SK-N-SH (cell line): ENCODE measurements around the gene PI4K2A. TPM values are rescaled to one million over a fixed set of nuclear protein-coding genes. Genes with fewer than 3 reads are reported as not detected.

ENCODE experiments used
- CTCF ChIA-PET: fragments of 300-600, 350-600 bp; formaldehyde crosslinking; extraction: SDS; loops from one replicate; lab custom pipeline; 2021; lab: Yijun Ruan, JAX
- POLR2A ChIA-PET: fragments of 350-600 bp; sonication (Branson Sonifier 250); formaldehyde crosslinking; extraction: SDS; loops from one replicate; lab custom pipeline; 2020; ENCODE audit warnings: antibody characterized with exemption, inconsistent platforms; lab: Yijun Ruan, JAX
- DNase-seq: peaks from one replicate; pipeline ENCODE4 v3.0.0; 2012
- H2AFZ ChIP-seq: fragments of 200-600 bp; sonication (generic); 2 replicates; pipeline ENCODE4 v1.8.1; 2016; ENCODE audit warnings: antibody characterized with exemption, mild to moderate bottlenecking, low read depth
- H3F3A ChIP-seq: fragments of 200-600 bp; sonication (generic); replicated peaks from 2 replicates; pipeline ENCODE3; 2016; ENCODE audit warnings: antibody characterized with exemption, mild to moderate bottlenecking; ENCODE audit not compliant: insufficient read depth
- H3K27ac ChIP-seq, 2 experiments: fragments of 200-500 bp in 1 of 2; fragments of 200-600 bp in 1 of 2; sonication (Bioruptor generic) in 1 of 2; sonication (generic), shearing (Covaris generic) in 1 of 2; 2 replicates each; pipeline versions ENCODE4 v1.5.1 to v1.6.1; 2014 to 2016; ENCODE audit warnings: low read depth in 2 of 2, inconsistent platforms in 1 of 2, low read length in 1 of 2, mild to moderate bottlenecking in 1 of 2, mixed read lengths in 1 of 2
- H3K27me3 ChIP-seq: fragments of 200-600 bp; sonication (generic), shearing (Covaris generic); 2 replicates; pipeline ENCODE4 v1.6.1; 2016; ENCODE audit warnings: mixed run types; ENCODE audit not compliant: insufficient read depth
- H3K36me3 ChIP-seq, 2 experiments: fragments of 200-500 bp in 1 of 2; fragments of 200-600 bp in 1 of 2; sonication (Bioruptor generic) in 1 of 2; sonication (generic) in 1 of 2; replicated peaks in 1 of 2; 2 replicates each; pipeline versions ENCODE3 to v1.5.1; 2014 to 2016; ENCODE audit warnings: low read length in 1 of 2, mild to moderate bottlenecking in 1 of 2; ENCODE audit not compliant: insufficient read depth in 2 of 2, control insufficient read depth in 1 of 2
- H3K4me1 ChIP-seq, 2 experiments: fragments of 200-500 bp in 1 of 2; fragments of 200-600 bp in 1 of 2; sonication (Bioruptor generic) in 1 of 2; sonication (generic), shearing (Covaris generic) in 1 of 2; 2 replicates each; pipeline versions ENCODE4 v1.5.1 to v1.6.1; 2014 to 2016; ENCODE audit warnings: low read depth in 1 of 2, low read length in 1 of 2, mixed run types in 1 of 2; ENCODE audit not compliant: insufficient read depth in 2 of 2, control insufficient read depth in 1 of 2
- H3K4me2 ChIP-seq: fragments of 200-600 bp; sonication (generic), shearing (Covaris generic); 2 replicates; pipeline ENCODE4 v1.6.1; 2017; ENCODE audit warnings: mixed run types
- H3K4me3 ChIP-seq, 2 experiments: fragments of 200-500 bp in 1 of 2; fragments of 200-600 bp in 1 of 2; sonication (Bioruptor generic) in 1 of 2; sonication (generic), shearing (Covaris generic) in 1 of 2; 2 replicates each; pipeline versions ENCODE4 v1.5.1 to v1.8.1; 2014 to 2016; ENCODE audit warnings: low read depth in 2 of 2, inconsistent platforms in 1 of 2, low read length in 1 of 2, mild to moderate bottlenecking in 1 of 2, mixed read lengths in 1 of 2, moderate library complexity in 1 of 2
- H3K79me2 ChIP-seq: fragments of 200-600 bp; sonication (generic); 2 replicates; pipeline ENCODE4 v1.8.1; 2017; ENCODE audit warnings: mild to moderate bottlenecking; ENCODE audit not compliant: insufficient read depth
- H3K9ac ChIP-seq: fragments of 200-600 bp; sonication (generic); 2 replicates; pipeline ENCODE4 v1.6.1; 2017; ENCODE audit warnings: mixed run types
- H3K9me2 ChIP-seq: fragments of 200-600 bp; sonication (generic); 2 replicates; pipeline ENCODE4 v1.6.1; 2017; ENCODE audit warnings: mixed run types
- H3K9me3 ChIP-seq: fragments of 200-600 bp; sonication (generic); 2 replicates; pipeline ENCODE4 v1.6.1; 2017; ENCODE audit warnings: mixed run types, mild to moderate bottlenecking, moderate library complexity
- H4K20me1 ChIP-seq: fragments of 200-600 bp; sonication (generic); 2 replicates; pipeline ENCODE4 v1.6.1; 2017; ENCODE audit warnings: mild to moderate bottlenecking, mixed run types; ENCODE audit not compliant: insufficient read depth
- ELF1 ChIP-seq: IDR thresholded peaks from 2 replicates; pipeline ENCODE4 v1.4.0; 2012
- IRF3 ChIP-seq: fragments of 150-350 bp; IDR thresholded peaks from 2 replicates; pipeline ENCODE4 v1.6.1; 2016; ENCODE audit warnings: mild to moderate bottlenecking, low read depth, low read length
- JUND ChIP-seq: IDR thresholded peaks from 2 replicates; pipeline ENCODE4 v1.4.0; 2012
- WGBS: methylation state at CpG from one replicate; pipeline ENCODE4 v1.1.6; 2017; ENCODE audit warnings: low lambda C conversion rate; 5-methylcytosine and 5-hydroxymethylcytosine counted together
- polyA plus RNA-seq, 3 experiments: library from polyadenylated mRNA; depleted of rRNA; stranded (reverse); fragments of >200 nt; gene quantifications; 2 replicates each; pipeline ENCODE4 v1.2.3, GENCODE V29; 2012

Gene PI4K2A
- polyA plus RNA-seq, 1 of the 3 experiments (the other 2 are of a cell fraction), result 23.8 TPM

- Histone ChIP-seq H3K9ac (no peak overlapping the region), H3K27ac (no peak overlapping the region), H4K20me1 (no peaks in the 10 kb centered on the region), H3K4me2 (no peak overlapping the region), H3K4me3 (no peak overlapping the region), H3K9me3 (no peaks in the 10 kb centered on the region), H3K27me3 (no peaks in the 10 kb centered on the region), H3F3A (peaks cover 4% of the 10 kb centered on the region), H2AFZ (no peak overlapping the region), H3K36me3 (peaks cover 9 to 16% of the 10 kb centered on the region in 2 experiments), H3K9me2 (no peaks in the 10 kb centered on the region), H3K4me1 (peaks cover 0 to 17% of the 10 kb centered on the region in 2 experiments; a peak in 1 of 4 replicates), H3K79me2 (peaks cover 8% of the 10 kb centered on the region; the same call in 1 of the 2 replicates)
- POLR2A ChIA-PET, result no interaction called here
- WGBS, result 89% methylated on average over 12 of the region's 12 CpGs
- no peak for DNase-seq
- TF ChIP-seq JUND (no peak), ELF1 (no peak)
- CTCF ChIA-PET, result interaction anchor here (1.1 to 25.0 kb wide), 4 partner anchors 8 to 45 kb away, joined by 3 to 687 read pairs (median 362); partner anchors contain the start of genes MARVELD1 and ZFYVE27
Measured at GRCh38 chr10:97721871-97722780, 81.7 kb downstream of the PI4K2A start.

DNA sequence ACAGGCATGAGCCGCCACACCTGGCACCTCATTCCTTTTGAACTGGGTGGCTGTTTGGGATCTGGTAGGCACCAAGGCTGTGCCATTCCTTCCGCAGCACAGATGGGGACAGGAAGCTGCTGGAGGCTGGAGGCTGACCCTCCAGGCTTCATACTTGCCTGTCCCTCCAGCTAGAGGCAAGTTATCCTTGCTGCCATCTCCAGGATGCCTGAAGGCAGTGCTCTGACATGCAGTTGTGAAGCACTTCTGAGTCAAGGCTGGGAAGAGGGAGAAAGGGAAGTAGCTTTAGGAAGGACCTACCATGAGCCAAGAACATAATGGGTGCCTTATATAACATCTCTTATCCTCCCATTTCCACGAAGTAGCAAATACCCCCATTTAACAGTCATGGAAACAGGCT is 82.5 kb downstream of the PI4K2A start:
- Histone ChIP-seq H3K9me3 (no peaks in the 10 kb centered on the region), H3K4me2 (no peak overlapping the region), H4K20me1 (no peaks in the 10 kb centered on the region), H3K4me1 (peaks cover 0 to 15% of the 10 kb centered on the region in 2 experiments; a peak in 1 of 4 replicates), H3K36me3 (peaks cover 4 to 8% of the 10 kb centered on the region in 2 experiments), H3K9ac (no peak overlapping the region), H3K4me3 (no peak overlapping the region), H3K9me2 (no peaks in the 10 kb centered on the region), H3K27ac (no peak overlapping the region), H3K27me3 (no peaks in the 10 kb centered on the region), H3K79me2 (0 out of 2 replicates have a peak, but pooled peaks cover 4% of the 10 kb centered on the region), H2AFZ (no peak overlapping the region), H3F3A (peaks cover 3% of the 10 kb centered on the region)
- ChIA-PET POLR2A (interaction anchor here (1.1 kb wide), 1 partner anchor 39 kb away, joined by 4 read pairs; no protein-coding TSS in a partner anchor), CTCF (interaction anchor here (1.1 to 25.0 kb wide), 4 partner anchors 7 to 45 kb away, joined by 3 to 687 read pairs (median 358); partner anchors contain the start of genes MARVELD1 and ZFYVE27)
- WGBS, result 74% methylated on average over 2 of the region's 3 CpGs
- no peak for TF ChIP-seq IRF3
- no peak for DNase-seq

- 66% methylated on average over 5 of the region's 5 CpGs for WGBS
- TF ChIP-seq ELF1, result no peak
- TF ChIP-seq, all 33 proteins: peak for 0
- Histone ChIP-seq H4K20me1 (no peaks in the 10 kb centered on the region), H3K27me3 (no peaks in the 10 kb centered on the region), H3K9me2 (no peaks in the 10 kb centered on the region), H3F3A (peaks cover 3% of the 10 kb centered on the region), H3K36me3 (no peaks in the 10 kb centered on the region), H3K79me2 (0 out of 2 replicates have a peak, but pooled peaks cover 4% of the 10 kb centered on the region), H3K27ac (no peak overlapping the region), H3K4me1 (peaks cover 0 to 2% of the 10 kb centered on the region in 2 experiments; a peak in 1 of 4 replicates), H2AFZ (no peak overlapping the region), H3K9me3 (no peaks in the 10 kb centered on the region), H3K4me3 (no peak overlapping the region), H3K9ac (no peak overlapping the region), H3K4me2 (no peak overlapping the region)
- CTCF ChIA-PET, result interaction anchor here (0.8 to 25.0 kb wide), 8 partner anchors 5 to 145 kb away, joined by 3 to 687 read pairs (median 5); partner anchors contain the start of genes MARVELD1 and ZFYVE27
- POLR2A ChIA-PET, result interaction anchor here (1.8 kb wide), 1 partner anchor 10 kb away, joined by 6 read pairs; the partner anchor contains the start of gene MARVELD1
- DNase-seq, result no peak
Measured at GRCh38 chr10:97724341-97724941, 84.0 kb downstream of the PI4K2A start.

Other genes with a start within 250 kb of the PI4K2A start
- gene RRP12, start 239.3 kb upstream of the PI4K2A start, polyA plus RNA-seq (2012; rRNA removed), result 40.9 and 46.4 TPM in 2 replicates
- 398 and 419 TPM in 2 replicates for gene PGAM1, start 214.5 kb upstream of the PI4K2A start, polyA plus RNA-seq (2012; rRNA removed)
- 49.0 and 50.0 TPM in 2 replicates for gene EXOSC1, start 194.7 kb upstream of the PI4K2A start, polyA plus RNA-seq (2012; rRNA removed)
- 71.5 and 84.2 TPM in 2 replicates for gene ZDHHC16, start 194.5 kb upstream of the PI4K2A start, polyA plus RNA-seq (2012; rRNA removed)
- gene MMS19, start 142.2 kb upstream of the PI4K2A start, polyA plus RNA-seq (2012; rRNA removed), result 56.9 and 83.9 TPM in 2 replicates
- gene UBTD1, start 141.7 kb upstream of the PI4K2A start, polyA plus RNA-seq (2012; rRNA removed), result 37.9 and 38.8 TPM in 2 replicates
- 0.72 and 0.99 TPM in 2 replicates for gene ANKRD2, start 67.9 kb upstream of the PI4K2A start, polyA plus RNA-seq (2012; rRNA removed)
- 2.9 and 4.8 TPM in 2 replicates for gene HOGA1, start 56.3 kb upstream of the PI4K2A start, polyA plus RNA-seq (2012; rRNA removed)
- gene C10orf62, start 51.0 kb upstream of the PI4K2A start, polyA plus RNA-seq (2012; rRNA removed), result 0.07 and 0.19 TPM in 2 replicates
- 31.4 and 31.7 TPM in 2 replicates for gene MORN4, start 7.2 kb upstream of the PI4K2A start, polyA plus RNA-seq (2012; rRNA removed)
- gene AVPI1, start 46.6 kb downstream of the PI4K2A start, polyA plus RNA-seq (2012; rRNA removed), result 6.3 and 7.0 TPM in 2 replicates
- 53.0 and 53.8 TPM in 2 replicates for gene MARVELD1, start 73.1 kb downstream of the PI4K2A start, polyA plus RNA-seq (2012; rRNA removed)
- gene ZFYVE27, start 96.5 kb downstream of the PI4K2A start, polyA plus RNA-seq (2012; rRNA removed), result 30.5 and 44.3 TPM in 2 replicates
- gene SFRP5, start 131.3 kb downstream of the PI4K2A start, polyA plus RNA-seq (2012; rRNA removed), result not detected in 2 replicates
- gene GOLGA7B, start 209.2 kb downstream of the PI4K2A start, polyA plus RNA-seq (2012; rRNA removed), result 0.03 and 0.13 TPM in 2 replicates